Neural progenitor cell (in vitro differentiated cells): ENCODE data around the gene PCSK4.

ENCODE experiments used
- CTCF ChIP-seq: fragments of 200-600 bp; sonication (generic); IDR thresholded peaks from 2 replicates; pipeline ENCODE4 v1.5.1; 2017; ENCODE audit warnings: antibody characterized with exemption, mild to moderate bottlenecking
- EZH2phosphoT487 ChIP-seq: fragments of 200-600 bp; sonication (generic); IDR thresholded peaks from 2 replicates; pipeline ENCODE4 v1.6.1; 2017; ENCODE audit warnings: antibody characterized with exemption

DNA sequence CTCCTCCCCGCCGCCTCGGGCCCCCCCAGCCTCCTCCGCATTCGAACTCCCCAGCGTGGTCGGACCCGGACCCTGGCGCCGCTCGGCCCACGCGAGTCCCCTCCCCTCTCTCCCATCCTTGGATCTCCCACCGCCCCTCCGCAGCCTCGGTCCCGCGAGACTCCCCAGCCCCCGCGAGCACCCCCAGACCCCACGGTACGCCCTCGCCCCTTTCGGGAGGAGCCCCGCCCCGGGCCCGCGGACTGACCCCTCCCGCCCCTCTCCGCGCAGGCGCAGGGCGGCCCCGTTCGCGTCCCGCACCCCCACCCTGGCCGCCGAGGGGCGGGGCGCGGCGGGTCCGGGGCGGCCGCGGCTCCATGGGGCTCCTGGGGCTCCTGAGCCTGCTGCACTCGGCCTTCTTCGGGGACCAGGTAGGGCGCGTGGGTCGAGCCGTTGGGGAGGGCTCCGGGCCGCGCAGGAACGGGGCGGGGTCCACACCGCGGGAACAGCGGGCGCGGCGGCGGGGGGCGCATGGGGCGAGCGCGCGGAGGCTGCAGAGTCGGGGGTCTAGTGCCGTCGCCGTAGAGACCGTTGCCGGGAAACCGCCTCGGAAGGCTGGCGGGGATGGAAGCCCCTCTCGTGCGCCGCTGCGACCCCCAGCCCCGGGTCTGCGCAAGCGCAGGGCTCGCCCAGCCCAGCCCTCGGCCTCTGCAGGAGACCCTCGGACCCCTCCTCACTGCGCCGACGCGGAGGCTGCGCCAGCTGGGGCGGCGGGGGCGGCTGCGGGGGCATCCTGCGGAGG is 44.0 kb downstream of the PCSK4 start:
- TF ChIP-seq CTCF (no peak), EZH2phosphoT487 (no peak)
